ENCODE measurements around the gene PDE6G. TPM values are rescaled to one million over a fixed set of nuclear protein-coding genes. Genes with fewer than 3 reads are reported as not detected.

Gene PDE6G
- total and polyA plus RNA-seq, 2 experiments from 2014 or later = 5.5 to 9.0 TPM

- TF ChIP-seq ZNF462 (CRISPR knock-in tag; IDR thresholded peaks at IDR 0.05) (no peak), ZNF331 (CRISPR knock-in tag; IDR thresholded peaks at IDR 0.05; ENCODE audit: low read depth) (no peak), EZH2phosphoT487 (IDR thresholded peaks at IDR 0.05; ENCODE audit: unreplicated experiment) (no peak), JUNB (IDR thresholded peaks at IDR 0.05; ENCODE audit: unreplicated experiment) (no peak), EZH2 (IDR thresholded peaks at IDR 0.05; ENCODE audit: low read depth, unreplicated experiment) (no peak)
Measured at GRCh38 chr17:81609541-81610311, 46.6 kb downstream of the PDE6G start (continued).

- Histone ChIP-seq H3K9me2 (ENCODE audit: insufficient read depth) (no peaks in the 10 kb centered on the region), H3K79me2 (replicated peaks; ENCODE audit: insufficient read depth) (peaks cover 31% of the 10 kb centered on the region), H3F3A (replicated peaks; ENCODE audit: low read depth) (peaks cover 6% of the 10 kb centered on the region; the same call in 1 of the 2 replicates), H4K20me1 (replicated peaks; ENCODE audit: insufficient read depth) (peaks cover 41% of the 10 kb centered on the region), H3K36me3 (ENCODE audit: insufficient read depth) (peaks cover 67% of the 10 kb centered on the region), H3K4me1 (ENCODE audit: insufficient read depth) (no peaks in the 10 kb centered on the region), H3K27ac (ENCODE audit: low read depth) (no peak overlapping the region), H2AFZ (no peak overlapping the region), H3K4me3 (no peak overlapping the region), H3K27me3 (ENCODE audit: insufficient read depth) (no peaks in the 10 kb centered on the region), H3K4me2 (no peak overlapping the region)
- Mint-ChIP-seq H3K4me3 (no peak overlapping the region), H3K27me3 (ENCODE audit: insufficient read depth, low read depth, poor library complexity) (no peaks in the 10 kb centered on the region), H3K9me3 (no peaks in the 10 kb centered on the region), H3K4me1 (no peaks in the 10 kb centered on the region), H3K36me3 (ENCODE audit: low read depth) (peaks cover 76% of the 10 kb centered on the region), H3K27ac (no peak overlapping the region)
- no peak for ATAC-seq
- no peak for DNase-seq (ENCODE audit: low spot score)
- TF ChIP-seq REST (IDR thresholded peaks at IDR 0.05; ENCODE audit: unreplicated experiment) (no peak), CTCF (conservative IDR thresholded peaks at IDR 0.05; ENCODE audit: low read depth in 2 of 2) (no peak), STAT1 (IDR thresholded peaks at IDR 0.05; ENCODE audit: unreplicated experiment) (no peak), POLR2AphosphoS5 (IDR thresholded peaks at IDR 0.05; ENCODE audit: low read depth) (no peak), ZNF331 (CRISPR knock-in tag; IDR thresholded peaks at IDR 0.05; ENCODE audit: low read depth) (no peak), CREB1 (CRISPR knock-in tag; IDR thresholded peaks at IDR 0.05; ENCODE audit: low read depth) (no peak), NANOG (IDR thresholded peaks at IDR 0.05; ENCODE audit: borderline replicate concordance) (no peak), EZH2phosphoT487 (IDR thresholded peaks at IDR 0.05; ENCODE audit: unreplicated experiment) (no peak), ZNF114 (CRISPR knock-in tag; IDR thresholded peaks at IDR 0.05) (no peak)
Measured at GRCh38 chr17:81608605-81609004, 47.7 kb downstream of the PDE6G start.

All from GM23338 (cell line).